HG03575 (cell line): ENCODE results near the gene DEPDC7.
"Not testable (repeated sequence)": the region's sequence is repeated elsewhere in the genome, so short reads cannot be mapped to it uniquely, and the experiment has no call there.

Experiments
- ATAC-seq: cut with Tn5 transposase; IDR thresholded peaks from one replicate; pipeline ENCODE4 v1.9.1; 2021; ENCODE audit not compliant: unreplicated experiment, insufficient number of reproducible peaks, low FRiP score; ENCODE audit errors: extremely low read depth

DEPDC7 gene

DNA sequence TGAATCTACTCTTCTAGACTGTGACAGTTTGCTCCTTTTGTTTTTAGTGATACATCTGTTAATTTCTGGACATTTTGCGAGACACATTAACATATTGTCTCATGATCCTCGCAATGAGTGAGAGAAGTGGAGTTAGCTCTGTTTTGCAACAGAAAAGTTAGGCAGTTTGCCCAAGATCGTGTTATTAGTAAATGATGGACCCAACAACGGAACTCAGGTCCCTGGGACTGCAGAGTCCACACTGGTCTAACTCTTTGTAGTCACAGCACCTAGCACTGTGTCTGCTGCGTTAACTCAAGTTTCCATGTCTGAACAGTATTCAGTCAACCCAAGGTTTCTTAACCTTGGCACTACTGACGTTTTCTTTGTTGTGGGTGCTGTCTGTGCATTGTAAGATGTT is 3.2 kb downstream of the DEPDC7 start:
- no peak for ATAC-seq

DNA sequence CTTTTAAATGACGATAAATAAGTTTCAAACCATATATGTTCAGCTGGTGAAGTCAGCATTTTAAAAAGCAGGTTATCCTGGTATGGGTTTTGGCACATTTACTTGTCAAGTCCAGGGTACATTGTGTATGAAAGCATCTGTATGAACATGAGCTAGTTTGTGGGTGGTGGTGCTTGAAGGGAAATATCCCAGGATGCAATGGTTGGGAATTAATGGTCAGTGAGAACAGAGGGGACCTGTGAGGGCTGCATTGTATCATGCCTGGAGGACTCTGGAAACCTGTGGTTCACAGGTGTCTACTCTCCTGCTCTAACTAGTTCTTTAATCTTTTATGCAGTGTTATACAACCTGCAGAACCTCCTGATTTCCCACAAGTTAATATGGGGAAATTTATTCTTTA is 5.8 kb downstream of the DEPDC7 start:
- ATAC-seq = no peak

DNA sequence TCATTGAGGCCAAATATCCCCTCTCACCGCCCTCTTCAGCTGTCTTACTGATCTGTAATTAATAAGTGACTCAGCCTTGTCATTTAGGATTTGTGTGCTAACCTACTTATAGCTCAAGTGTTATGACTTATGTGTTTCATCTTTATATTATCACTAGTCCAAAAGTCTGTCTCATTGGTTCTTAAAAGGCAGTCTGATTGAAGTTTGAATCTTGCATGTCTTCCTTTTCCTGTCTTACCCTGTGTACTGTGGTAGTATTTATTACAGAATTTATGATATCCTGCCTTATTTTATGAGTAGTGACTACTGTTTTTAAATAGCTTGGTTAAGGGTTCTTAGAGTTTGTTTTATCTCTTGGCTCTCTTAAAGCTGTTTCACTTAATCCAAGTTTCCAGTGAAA is 6.3 kb downstream of the DEPDC7 start:
- ATAC-seq = no peak

DNA sequence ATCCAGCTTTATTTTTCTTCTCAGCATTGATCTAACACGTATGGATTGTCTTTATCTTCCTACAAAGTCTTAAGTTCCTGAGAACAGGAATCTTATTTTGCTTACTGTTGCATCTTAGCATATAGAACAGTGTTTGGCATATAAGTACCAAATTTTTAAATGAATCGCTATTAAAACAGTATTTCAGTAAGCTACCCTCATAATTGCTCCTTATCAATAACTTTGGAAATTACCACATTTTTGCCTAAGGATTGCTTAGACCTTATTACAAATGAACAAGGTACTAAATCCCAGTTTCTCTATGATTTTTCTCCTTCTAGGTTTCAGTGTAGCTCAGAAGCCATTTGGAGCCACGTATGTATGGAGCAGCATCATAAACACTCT is 9.7 kb downstream of the DEPDC7 start:
- no peak for ATAC-seq

DNA sequence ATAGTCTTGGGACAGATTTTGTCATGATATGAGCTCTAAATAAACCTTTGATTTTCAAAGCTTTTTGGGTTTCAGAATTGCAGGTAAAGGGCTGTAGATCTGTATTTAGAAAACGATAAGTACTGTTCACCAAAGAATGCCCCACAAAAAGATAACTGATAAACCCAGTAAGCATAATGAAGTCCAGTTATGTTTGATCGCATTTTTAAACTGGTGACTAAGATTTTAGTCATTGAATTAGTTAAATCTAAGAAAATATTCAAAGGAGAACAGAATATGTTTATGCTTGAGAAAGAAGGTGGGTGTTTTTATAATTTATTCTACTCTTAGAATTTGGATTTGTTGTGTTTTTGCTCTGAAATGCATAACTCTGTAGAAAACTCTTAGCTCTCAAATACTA is 11.6 kb downstream of the DEPDC7 start:
- ATAC-seq = no peak

DNA sequence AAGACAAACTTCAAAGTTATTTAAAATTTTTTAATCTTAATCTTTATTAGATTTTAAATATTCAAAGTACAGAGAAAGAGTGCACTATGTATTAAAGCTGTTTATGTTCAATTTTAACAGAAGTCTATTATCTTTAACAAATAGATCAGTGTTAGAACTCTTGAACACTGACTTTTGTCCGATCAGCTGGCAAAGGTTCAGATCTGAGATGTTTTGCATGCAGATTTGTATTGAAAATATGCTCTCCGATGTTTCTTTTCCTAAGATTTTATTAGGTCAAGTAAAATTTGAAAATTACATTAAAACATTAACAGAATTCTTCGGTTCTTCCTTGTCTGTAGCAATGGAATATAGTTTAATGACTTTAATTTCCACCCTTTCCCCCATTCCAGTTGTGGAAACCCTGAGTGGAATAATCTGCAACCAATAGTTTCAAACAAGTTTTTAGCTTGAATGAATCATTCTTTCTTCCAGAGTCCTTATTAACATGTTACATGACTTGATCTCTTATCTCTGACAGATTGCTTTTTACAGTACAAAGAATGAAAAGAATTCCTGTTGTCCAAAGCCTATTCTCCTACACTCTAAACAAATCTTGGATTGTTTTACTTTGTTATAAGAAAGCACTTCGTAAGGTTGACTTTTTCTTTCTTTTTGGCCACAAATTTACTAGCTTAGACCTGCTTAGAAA is 12.3 kb downstream of the DEPDC7 start:
- ATAC-seq = no peak

DNA sequence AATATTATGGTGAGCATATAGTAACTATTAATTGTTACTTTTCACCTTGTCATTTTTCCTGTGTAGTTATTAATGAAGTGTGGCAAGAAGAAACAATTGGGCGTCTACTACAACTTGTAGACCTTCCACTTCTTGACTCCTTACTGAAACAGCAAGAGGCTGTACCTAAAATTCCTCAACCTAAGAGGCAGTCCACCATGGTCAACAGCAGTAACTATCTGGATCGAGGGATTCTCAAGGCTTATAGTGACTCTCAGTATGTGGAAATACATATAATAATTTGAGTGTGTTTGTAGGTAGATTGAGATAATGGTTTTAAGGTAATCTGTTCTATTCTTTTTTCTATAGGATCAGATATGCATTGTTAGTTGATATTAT is 12.8 kb downstream of the DEPDC7 start:
- ATAC-seq = no peak

DNA sequence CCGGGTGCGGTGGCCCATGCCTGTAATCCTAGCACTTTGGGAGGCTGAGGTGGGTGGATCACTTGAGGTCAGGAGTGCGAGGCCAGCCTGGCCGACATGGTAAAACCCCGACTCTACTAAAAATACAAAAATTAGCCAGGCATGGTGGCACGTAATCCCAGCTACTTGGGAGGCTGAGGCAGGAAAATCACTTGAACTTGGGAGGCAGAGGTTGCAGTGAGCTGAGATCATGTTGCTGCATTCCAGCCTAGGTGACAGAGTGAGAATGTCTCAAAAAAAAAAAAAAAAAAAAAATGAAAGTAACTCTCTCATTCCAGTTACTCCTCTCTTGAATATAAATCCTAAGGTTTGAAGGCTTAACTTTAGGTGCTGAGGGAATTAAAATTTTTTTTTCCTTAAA is 13.5 kb downstream of the DEPDC7 start:
- not testable (repeated sequence) for ATAC-seq

DNA sequence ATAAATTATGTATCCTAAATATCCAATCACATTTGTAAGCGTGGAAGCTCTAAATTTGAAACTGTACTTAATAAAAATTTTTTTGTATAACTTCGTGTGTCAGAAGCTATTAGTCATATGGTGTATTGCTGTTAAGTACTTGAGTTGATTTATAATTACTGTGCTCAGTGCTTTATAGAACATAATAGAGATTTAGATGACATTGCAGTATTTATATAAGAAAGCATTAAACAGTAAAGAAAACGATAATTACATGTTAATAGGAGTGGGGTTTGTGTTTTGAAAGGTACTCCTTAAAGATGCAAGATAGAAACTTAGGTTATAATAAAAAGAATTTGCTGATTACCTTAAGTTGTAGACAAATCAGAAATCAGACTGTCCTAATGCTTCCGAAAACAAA is 17.8 kb downstream of the DEPDC7 start:
- ATAC-seq = no peak

DNA sequence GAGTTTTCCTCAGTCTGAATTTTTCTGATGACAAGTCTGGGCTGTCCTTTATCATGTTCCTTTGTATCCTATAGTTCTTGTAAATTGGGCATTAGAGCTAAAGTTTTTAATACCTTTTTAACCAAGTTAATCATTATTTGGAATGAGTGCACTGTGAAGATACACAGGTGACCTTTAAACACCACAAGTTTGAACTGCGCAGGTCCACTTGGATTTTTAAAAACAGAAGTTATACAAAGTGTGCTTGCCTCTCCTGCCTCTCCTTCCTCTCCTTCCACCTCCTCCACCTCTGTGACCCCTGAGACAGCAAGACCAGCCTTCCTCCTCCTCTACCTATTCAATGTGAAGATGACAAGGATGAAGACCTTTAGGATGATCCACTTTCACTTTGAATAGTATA is 19.3 kb downstream of the DEPDC7 start:
- ATAC-seq = no peak

DNA sequence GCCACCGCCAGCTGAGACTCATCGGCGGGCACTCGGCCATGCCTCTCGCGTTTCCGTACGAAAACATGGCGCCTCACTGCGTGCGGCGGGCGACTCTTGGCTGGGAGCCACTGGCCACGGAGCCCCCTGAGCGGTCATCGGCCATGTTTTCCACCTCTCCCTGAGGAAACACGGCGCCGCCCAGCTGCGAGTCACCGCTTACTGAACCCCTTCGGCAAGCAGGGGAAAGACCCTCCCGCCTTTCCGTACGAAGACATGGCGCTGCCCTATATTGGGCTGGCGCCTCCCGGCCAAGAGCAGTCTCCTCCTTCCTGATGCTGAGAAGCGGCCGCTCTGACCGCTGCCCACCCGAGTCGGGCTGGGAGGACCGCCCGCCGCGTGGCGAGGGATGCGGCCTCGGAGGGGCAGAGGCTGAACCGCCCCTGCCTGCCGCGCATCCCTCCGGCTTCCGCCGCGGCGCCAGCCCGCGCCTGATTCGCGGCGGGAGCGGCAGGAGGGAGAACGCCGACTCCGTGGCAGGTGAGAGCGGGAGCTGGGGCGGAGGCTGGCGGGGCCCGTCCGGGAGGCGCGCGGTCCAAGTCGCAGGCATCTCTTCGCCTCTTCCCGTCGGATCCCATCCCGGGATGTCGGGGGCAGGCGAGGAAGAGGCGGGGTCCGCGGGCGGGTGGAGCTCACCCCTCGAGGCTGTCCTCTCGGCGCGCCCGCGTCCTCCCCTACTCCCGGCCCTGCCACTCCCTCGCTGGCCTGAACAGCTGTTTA is 23.8 kb downstream of the DEPDC7 start, which contains the start of gene TCP11L1:
Gene TCP11L1, plus strand, starts transcription at position 299 of the 759 bp plus-strand sequence. CDS start 4,202 bp downstream, outside the sequence.
- peak; percentile 51 for ATAC-seq

DNA sequence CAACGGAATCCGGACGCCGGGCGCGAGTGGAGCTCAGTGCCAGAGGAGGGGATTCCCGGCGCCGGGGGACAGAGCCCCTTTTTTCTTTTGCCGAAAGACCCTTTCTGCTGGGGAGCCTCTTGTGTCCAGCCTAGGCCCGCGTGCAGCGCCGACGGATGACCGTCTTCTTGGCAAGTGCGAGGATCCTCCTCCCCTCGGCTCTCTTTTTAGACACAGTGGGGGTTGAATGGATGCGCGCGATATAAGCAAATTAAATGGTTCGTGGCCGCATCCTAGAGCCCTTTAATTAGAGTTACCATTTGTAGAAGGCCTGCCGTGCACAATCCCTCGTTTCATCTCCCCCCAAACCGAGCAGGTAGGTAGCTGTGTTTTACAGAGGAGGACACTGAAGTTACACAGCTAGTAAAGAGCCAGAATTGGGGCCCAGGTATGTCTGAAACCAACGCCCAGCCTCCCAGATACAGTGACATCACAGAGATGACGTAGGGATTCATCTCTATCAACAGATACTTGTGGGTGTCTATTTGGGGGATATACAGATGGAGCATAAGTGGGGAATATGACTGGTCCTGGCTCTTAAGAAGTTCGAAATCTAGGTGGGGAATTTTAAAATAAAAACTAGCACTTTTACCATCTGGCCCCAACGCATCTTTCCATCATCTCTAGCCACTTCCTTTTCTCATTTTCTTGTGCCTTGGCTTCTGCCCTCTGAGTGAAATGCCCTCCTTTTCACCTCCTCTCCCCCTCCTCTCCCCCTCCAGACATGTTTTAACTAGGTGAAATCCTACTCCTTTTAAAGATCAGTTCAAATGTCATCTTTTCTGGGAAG is 24.6 kb downstream of the DEPDC7 start:
- peak; percentile 13 for ATAC-seq

DNA sequence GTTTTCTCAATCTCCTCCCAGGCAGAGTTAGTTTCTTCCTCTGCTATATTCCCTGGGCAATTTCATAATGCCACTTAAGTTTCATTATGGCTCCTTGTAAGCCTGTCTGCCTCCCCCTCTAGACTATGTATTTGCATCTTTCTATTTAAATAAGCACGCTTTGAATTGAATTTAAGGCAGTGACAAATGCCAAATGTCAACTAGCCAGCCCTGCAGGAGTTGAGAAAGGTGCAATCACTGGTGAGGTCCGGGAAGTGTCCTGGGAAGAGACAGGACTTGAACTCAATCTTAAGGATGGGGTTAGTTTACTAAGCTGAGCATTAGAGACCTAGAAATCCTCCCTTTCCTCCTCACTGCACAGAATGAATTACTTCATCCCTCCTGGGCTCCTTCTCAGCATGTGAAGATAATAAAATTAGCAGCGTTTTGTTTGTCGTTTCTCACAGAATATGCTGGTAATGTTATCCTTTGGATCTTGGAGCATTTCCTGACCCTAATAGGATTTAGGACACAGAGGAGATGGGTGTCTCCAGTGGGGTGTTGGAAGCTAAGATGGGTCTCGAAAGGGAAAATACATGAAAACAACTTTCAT is 25.3 kb downstream of the DEPDC7 start:
- no peak for ATAC-seq

DNA sequence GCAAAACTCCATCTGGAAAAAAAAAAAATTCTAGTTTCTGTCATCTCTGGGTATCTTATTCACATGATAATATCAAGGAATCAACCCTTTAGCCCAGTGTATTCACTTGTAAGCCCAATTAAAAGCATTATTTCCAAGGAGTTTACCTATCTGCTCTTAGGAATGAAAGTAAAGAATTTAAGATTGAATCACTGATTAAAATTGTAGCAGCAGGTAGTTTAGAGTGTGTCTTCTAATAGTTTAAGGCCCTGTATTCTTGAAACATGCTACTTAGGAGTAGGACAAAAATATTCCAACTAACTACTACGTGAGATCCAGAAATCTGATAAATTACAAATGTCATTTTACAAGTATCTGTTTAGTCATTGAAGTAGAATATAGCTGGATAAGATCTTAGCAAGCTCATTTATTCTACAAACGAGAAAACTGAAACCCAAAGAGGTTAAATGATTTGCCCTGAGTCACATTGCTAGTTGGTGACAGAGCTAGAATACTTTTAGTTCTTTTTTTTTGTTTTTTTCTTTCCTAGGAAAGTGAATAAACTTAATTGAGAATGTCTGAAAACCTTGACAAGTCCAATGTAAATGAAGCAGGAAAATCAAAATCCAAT is 27.6 kb downstream of the DEPDC7 start:
- no peak for ATAC-seq

DNA sequence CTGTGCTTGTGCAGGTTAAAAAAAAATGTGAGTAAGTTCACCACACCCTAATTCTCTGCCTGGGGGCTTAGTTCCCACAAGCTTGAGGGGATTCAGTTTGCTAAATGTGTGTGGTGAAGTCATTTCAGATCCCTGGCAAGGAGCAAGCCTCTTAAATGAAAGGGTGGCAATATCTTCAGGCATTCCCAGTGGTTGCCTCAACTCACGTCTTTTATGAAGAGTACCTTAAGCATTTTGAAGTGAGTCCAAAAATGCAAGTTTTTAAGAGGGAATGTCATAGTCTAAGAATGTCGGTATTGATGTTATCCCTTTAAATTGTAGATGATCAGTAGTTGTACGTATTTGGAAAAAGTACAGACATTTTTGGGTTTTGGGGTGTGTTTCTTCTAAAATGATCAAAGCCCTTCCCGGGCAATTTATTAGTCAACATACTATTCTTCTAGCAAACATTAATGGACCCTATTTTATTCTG is 28.6 kb downstream of the DEPDC7 start:
- ATAC-seq = no peak

DNA sequence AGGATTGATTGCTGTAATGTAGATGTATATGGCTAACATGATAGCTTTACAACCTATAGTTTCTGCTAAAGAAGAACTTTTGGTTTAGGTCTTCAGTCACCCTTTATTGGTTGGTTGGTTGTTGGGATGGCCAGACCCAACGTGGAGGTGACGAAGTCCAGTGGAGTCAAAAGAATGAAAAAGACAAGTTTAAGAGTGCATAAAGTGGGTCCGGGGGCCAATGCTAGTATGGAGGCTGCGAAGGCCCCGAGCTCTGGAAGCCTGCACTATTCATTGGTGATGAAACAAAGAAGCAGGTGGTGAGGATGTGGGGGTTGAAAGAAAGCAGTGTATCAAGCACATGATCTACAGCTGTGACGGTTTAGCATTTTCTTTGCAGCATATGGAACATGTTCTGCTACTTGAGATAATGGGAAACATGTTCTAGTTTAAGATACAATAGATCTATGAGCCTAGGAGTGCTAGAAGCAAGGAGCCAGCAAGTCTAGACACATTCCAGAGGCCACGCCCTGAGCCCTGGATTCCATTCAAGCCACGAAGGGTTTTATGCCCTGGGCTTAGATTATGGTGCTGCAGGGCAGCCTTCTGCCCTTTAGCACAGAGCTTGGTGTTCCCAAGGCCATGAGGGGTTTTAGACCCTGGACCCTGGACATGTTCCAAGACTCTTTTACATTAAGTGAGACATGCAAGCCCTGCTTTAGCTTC is 30.0 kb downstream of the DEPDC7 start:
- no peak for ATAC-seq

DNA sequence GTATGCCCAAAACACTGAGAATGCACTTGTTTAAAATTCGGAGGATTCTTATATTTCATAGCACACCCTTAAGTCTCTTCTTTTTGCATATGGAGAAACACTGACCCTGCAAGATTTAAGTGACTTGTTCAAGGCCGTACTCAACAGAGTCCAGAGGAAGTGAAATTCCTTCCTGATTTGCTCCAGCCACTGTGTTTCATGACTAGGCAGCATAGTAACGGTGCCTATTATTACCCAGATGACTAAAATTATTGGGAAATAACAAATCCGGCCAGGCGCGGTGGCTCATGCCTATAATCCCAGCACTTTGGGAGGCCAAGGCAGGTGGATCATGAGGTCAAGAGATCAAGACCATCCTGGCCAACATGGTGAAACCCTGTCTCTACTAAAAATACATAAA is 33.0 kb downstream of the DEPDC7 start:
- ATAC-seq = not testable (repeated sequence)
